Ecto neural progenitor cell (in vitro differentiated cells): Measurements from ENCODE around the gene ARSJ.

ENCODE experiments used
- DNase-seq: peaks from one replicate; pipeline ENCODE4 v3.0.0-alpha.2; 2018; ENCODE audit warnings: low spot score

The ARSJ gene

DNA sequence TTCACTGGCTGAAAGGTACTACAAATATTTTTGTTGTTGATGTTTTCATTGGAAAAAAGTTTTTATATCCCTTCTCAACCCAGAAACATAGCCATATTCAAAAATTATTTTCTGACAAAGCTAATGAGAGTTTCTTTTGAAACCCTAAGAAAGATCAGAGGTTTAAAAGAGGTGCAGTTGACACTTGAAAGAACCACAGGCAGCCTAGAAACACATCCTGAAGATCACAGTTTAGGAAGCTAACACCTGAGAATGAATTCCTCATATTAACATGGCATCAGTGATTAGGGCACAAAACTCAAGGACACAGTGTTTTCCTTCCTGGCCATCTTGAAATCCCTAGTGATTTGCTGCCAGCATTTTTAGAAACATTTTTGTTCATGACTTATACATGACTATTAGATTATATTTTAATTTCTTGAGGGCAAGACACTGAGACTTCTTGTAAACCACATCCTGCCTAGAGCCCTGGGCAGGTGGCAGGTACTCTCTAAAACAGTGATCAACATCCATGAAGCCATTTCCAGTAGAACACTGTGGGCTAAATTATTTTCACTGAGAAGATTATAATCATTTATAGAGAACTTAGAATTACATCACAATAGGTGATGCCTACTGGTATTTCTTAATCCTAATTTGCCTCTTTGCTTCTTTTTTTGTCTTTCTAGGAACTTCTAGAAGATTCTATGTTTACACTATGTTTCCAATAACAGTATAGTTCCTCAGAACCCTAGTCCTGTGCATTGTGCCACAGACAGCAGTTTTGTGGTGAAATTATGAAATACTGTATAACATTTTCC is 80.0 kb downstream of the ARSJ start:
- DNase-seq: no peak

- no peak for DNase-seq
Observed at GRCh38 chr4:113893546-113893945, 85.9 kb downstream of the ARSJ start.

- no peak for DNase-seq
Observed at GRCh38 chr4:113888006-113888405, 91.4 kb downstream of the ARSJ start.

GRCh38 chr4:113885291-113885690 is 94.2 kb downstream of the ARSJ start:
- no peak for DNase-seq

GRCh38 chr4:113884655-113885054 is 94.8 kb downstream of the ARSJ start:
- no peak for DNase-seq

- no peak for DNase-seq
Observed at GRCh38 chr4:113882668-113883067, 96.8 kb downstream of the ARSJ start.

- DNase-seq: no peak
Observed at GRCh38 chr4:113881256-113881655, 98.2 kb downstream of the ARSJ start.

- DNase-seq: no peak
Observed at GRCh38 chr4:113880240-113881028, 99.0 kb downstream of the ARSJ start.

DNA sequence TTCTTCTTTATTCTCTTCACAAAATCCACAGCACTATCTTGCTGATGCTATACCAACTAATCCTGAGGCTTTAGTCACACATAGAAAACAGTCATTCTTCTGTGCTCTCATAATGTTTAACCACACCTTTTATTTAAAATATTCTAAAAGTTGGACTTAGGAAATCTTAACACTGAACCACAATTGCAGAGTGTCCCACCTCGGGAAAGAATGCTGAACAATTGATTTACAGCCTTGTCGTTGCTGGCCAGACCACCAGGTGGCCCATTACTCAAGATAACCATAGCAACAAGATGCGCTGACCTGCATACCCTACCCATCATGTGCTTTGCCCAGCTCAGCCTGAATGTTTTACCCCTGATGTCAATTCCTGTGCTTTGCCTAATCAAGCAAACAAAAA is 100.8 kb downstream of the ARSJ start:
- peak; percentile 64 for DNase-seq

GRCh38 chr4:113874480-113874879 is 105.0 kb downstream of the ARSJ start:
- DNase-seq: no peak

- no peak for DNase-seq
Observed at GRCh38 chr4:113873508-113873907, 105.9 kb downstream of the ARSJ start.

DNA sequence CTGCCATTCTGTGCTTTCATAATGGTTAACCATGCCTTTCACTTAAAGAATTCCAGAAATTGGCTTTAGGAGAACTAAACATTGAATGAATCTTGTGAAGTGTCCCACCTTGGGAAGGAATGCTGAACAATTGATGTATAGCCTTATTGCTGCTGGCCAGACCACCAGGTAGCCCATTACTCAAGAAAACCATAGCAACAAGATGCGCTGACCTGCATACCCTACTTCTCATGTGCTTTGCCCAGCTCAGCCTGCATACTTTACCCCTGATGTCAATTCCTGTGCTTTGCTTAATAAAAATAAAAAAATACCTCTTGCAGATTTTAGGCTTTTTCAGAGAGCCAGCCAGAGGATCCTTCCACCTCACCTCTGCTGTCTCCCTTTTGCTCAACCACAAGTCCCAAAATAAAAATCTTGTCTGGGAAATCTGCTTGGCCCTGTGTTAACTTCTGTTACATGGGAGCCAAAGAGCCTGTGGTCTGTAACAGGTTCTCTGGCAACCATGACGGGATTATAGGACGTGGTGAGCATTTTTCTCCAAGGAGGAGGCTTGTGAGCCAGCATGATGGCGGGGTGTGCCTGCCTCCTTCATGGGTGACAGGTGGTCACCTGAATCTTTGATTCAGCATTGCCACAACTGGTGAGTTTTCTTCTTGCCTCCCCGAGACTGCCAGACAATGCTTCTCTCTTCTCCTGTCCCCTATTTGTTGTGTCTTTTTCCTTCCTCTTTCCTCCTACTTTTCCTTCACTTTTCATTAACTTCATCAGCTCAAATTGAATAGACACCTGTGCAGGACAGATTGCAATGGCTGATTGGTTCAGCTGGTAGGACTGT is 106.8 kb downstream of the ARSJ start:
- no peak for DNase-seq

DNA sequence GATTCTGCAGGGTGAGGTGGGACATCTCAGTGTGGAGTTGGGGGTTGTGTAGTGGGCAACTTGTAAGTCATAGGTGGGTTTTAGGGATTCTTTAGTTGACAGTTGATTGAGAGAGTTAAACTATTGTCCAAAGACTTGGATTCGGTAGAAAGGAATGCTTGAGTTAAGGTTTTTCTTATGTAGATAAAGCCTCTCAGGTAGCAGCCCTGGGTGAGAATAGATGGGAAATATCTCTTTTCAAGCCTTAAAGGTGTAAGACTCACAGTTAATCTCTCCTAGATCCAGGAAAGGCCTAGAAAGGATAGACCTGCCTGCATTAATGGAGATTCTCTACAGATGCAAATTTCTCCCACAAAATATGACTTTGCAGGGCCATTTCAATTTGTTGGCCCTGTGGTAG is 108.4 kb downstream of the ARSJ start:
- no peak for DNase-seq

DNA sequence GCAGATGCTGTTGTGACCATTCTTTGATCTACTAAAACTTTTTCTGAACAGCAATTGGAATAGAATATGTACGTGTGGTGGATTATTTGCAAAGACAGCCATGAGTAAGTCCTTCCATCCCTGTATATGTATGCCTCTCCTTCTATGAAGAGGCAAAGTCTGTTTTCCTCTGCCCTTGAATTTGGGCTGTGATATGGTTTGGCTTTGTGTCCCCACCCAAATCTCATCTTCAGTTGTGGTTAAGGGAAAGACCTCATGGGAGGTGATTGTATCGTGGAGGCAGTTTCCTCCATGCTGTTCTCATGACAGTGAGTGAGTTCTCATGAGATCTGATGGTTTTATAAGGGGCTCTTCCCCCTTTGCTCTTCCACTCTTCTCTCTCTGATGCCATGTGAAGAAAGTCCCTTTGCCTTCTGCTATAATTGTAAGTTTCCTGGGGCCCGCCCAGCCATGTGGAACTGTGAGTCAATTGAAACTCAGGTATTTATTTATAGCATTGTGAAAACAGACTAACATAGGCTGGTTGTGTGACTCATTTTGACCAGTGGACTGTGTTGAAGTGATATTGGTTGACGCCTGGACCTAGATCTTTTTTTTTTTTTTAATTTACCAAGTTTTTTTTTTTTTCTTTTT is 109.6 kb downstream of the ARSJ start:
- no peak for DNase-seq

DNA sequence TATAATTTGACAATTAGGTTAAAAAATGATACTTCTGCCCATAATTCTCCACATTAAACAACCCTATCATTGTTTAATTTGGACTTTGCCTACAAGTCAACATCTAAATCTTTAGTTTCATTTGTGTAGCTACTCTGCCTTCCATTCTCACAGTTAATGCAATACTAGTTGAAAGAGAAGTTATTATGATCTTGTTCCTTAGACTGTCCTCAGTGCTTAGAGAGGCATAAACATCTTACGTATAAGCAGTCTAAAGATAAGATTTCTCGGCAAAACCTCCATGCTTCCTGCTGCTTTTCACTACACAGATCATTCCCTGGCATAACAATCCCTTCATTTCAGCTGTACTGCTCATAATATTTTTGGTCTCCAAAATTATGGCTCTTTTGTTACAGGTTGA is 112.8 kb downstream of the ARSJ start:
- DNase-seq: no peak

DNA sequence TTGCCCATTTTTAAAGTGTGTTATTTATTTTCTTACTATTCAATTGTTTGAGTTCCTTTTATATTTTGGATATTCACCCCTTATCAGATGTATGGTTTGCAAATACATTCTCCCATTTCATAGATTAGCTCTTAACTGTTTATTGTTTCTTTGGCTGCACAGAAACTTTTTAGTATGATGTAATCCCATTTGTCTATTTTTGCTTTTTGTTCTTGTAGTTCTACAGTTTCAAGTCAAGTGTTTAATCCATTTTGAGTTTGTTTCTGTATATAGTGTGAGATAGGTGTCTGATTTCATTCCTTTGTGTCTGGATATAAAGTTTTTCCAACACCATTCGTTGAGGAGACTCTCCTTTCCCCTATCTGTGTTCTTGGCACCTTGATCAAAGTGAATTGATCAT is 120.5 kb downstream of the ARSJ start:
- no peak for DNase-seq

- DNase-seq: no peak
Observed at GRCh38 chr4:113851816-113852215, 127.6 kb downstream of the ARSJ start.
